Sigmoid colon (tissue), 4 donors: ENCODE data around the gene SLC9A8.

Experiments
- CTCF ChIP-seq, 4 experiments: fragments of 450-650 bp in 3 of 4; fragments of 200-600 bp in 1 of 4; IDR thresholded peaks; one replicate each; pipeline ENCODE4 v1.5.1; 2016 to 2019; ENCODE audit warnings: antibody characterized with exemption in 4 of 4, mild to moderate bottlenecking in 3 of 4, moderate library complexity in 2 of 4
- EP300 ChIP-seq, 4 donors: sonication (generic); formaldehyde crosslinking; IDR thresholded peaks; one replicate each; pipeline ENCODE4 v1.6.1; 2017; ENCODE audit warnings: antibody characterized with exemption in 4 of 4
- POLR2A ChIP-seq, 2 donors: fragments of 450-650 bp; IDR thresholded peaks; one replicate each; pipeline ENCODE4 v1.6.1; 2016; ENCODE audit warnings: antibody characterized with exemption in 2 of 2, mild to moderate bottlenecking in 2 of 2, moderate library complexity in 2 of 2
- POLR2AphosphoS5 ChIP-seq, 4 donors: sonication (generic); formaldehyde crosslinking; IDR thresholded peaks; one replicate each; pipeline ENCODE4 v1.6.1; 2017; ENCODE audit warnings: antibody characterized with exemption in 4 of 4

- TF ChIP-seq POLR2A (IDR thresholded peaks at IDR 0.05) (no peak), CTCF (IDR thresholded peaks at IDR 0.05) (no peak), POLR2AphosphoS5 (IDR thresholded peaks at IDR 0.05) (no peak), EP300 (IDR thresholded peaks at IDR 0.05) (no peak)
Observed at GRCh38 chr20:49892817-49893216, 80.2 kb downstream of the SLC9A8 start.
